PC-3 (cell line): ENCODE results near the gene TMEM196.

Source experiments
- CTCF ChIP-seq: fragments of 300-600 bp; sonication (generic); conservative IDR thresholded peaks from 2 replicates; pipeline ENCODE4 v1.5.1; 2017; ENCODE audit warnings: antibody characterized with exemption, low read depth, mild to moderate bottlenecking, low read length
- EZH2 ChIP-seq: fragments of 300-600 bp; sonication (generic); IDR thresholded peaks from one replicate; pipeline ENCODE4 v1.6.1; 2017; ENCODE audit warnings: antibody characterized with exemption, mild to moderate bottlenecking, low read length; ENCODE audit not compliant: unreplicated experiment
- EZH2phosphoT487 ChIP-seq: fragments of 300-600 bp; sonication (generic); IDR thresholded peaks from 2 replicates; pipeline ENCODE4 v1.6.1; 2018; ENCODE audit warnings: mild to moderate bottlenecking, antibody characterized with exemption, low read length, borderline replicate concordance

GRCh38 chr7:19816128-19816527 lies 42.7 kb upstream of the TMEM196 start:
- no peak for TF ChIP-seq EZH2
- no peak for TF ChIP-seq CTCF
- TF ChIP-seq EZH2phosphoT487: no peak
